WTC11 (cell line): Measurements from ENCODE around the gene MOB3B. TPM values are rescaled to one million over a fixed set of nuclear protein-coding genes. Genes with fewer than 3 reads are reported as not detected.

Experiments used
- ATAC-seq: fragments of 200-7000 bp; cut with Tn5 transposase; 2 replicates; pipeline ENCODE4 v1.10.0; 2021; ENCODE audit warnings: mild to moderate bottlenecking, moderate library complexity
- Bru-seq: library from RNA; stranded (reverse); fragments of 400-500 nt; gene quantifications from one replicate; lab custom pipeline; 2021; lab: Mats Ljungman, UMichigan
- CTCF ChIA-PET: fragments of 300-600 bp; sonication (Branson Sonifier 250); formaldehyde crosslinking; loops from one replicate; lab custom pipeline; 2021; ENCODE audit warnings: antibody characterized with exemption; lab: Charles Lee
- POLR2A ChIA-PET: fragments of 350-600 bp; sonication (Branson Sonifier 250); formaldehyde crosslinking; loops from one replicate; lab custom pipeline; 2021; ENCODE audit warnings: antibody characterized with exemption; lab: Charles Lee
- DNase-seq: peaks from one replicate; pipeline ENCODE4 v3.0.0; 2021; ENCODE audit warnings: low spot score
- H3K27ac Mint-ChIP-seq: 2 replicates; pipeline ENCODE4 v1.8.0; 2021; ENCODE audit warnings: mixed read lengths
- H3K27me3 Mint-ChIP-seq: 2 replicates; pipeline ENCODE4 v1.8.0; 2021; ENCODE audit warnings: low read depth, mild to moderate bottlenecking, moderate library complexity, mixed read lengths
- H3K36me3 Mint-ChIP-seq: 2 replicates; pipeline ENCODE4 v1.8.0; 2021; ENCODE audit warnings: mixed read lengths
- H3K4me1 Mint-ChIP-seq: 2 replicates; pipeline ENCODE4 v1.8.0; 2022; ENCODE audit warnings: mixed read lengths
- H3K4me3 Mint-ChIP-seq: 2 replicates; pipeline ENCODE4 v1.8.0; 2021; ENCODE audit warnings: mild to moderate bottlenecking, moderate library complexity, mixed read lengths
- H3K9me3 Mint-ChIP-seq: 2 replicates; pipeline ENCODE4 v1.8.0; 2021; ENCODE audit warnings: mixed read lengths
- ETV6 ChIP-seq: sonication (generic); formaldehyde crosslinking; IDR thresholded peaks from 2 replicates; pipeline ENCODE4 v1.8.1; 2022; ENCODE audit warnings: mild to moderate bottlenecking, missing genetic modification reagents
- FOXK1 ChIP-seq: sonication (generic); formaldehyde crosslinking; IDR thresholded peaks from 2 replicates; pipeline ENCODE4 v1.8.0; 2022; ENCODE audit warnings: mild to moderate bottlenecking, moderate library complexity, missing genetic modification reagents
- JAZF1 ChIP-seq: fragments of 250-450 bp; sonication (Bioruptor Pico); IDR thresholded peaks from 2 replicates; pipeline ENCODE4 v1.9.0; 2021; ENCODE audit warnings: moderate library complexity, mild to moderate bottlenecking, inconsistent platforms
- JUN ChIP-seq: sonication (generic); formaldehyde crosslinking; IDR thresholded peaks from 2 replicates; pipeline ENCODE4 v1.8.0; 2023; ENCODE audit warnings: mild to moderate bottlenecking, missing genetic modification reagents
- NFE2L1 ChIP-seq: sonication (generic); formaldehyde crosslinking; IDR thresholded peaks from 2 replicates; pipeline ENCODE4 v1.8.1; 2023; ENCODE audit warnings: missing genetic modification reagents
- NR2C2 ChIP-seq: sonication (generic); formaldehyde crosslinking; IDR thresholded peaks from 2 replicates; pipeline ENCODE4 v1.8.0; 2022; ENCODE audit warnings: mild to moderate bottlenecking, missing genetic modification reagents
- SMAD3 ChIP-seq: sonication (generic); formaldehyde crosslinking; IDR thresholded peaks from 2 replicates; pipeline ENCODE4 v1.8.0; 2022; ENCODE audit warnings: missing genetic modification reagents, mild to moderate bottlenecking, borderline replicate concordance
- SOX15 ChIP-seq: fragments of 250-450 bp; sonication (Bioruptor Pico); IDR thresholded peaks from 2 replicates; pipeline ENCODE4 v1.9.0; 2021; ENCODE audit warnings: mild to moderate bottlenecking
- SP1 ChIP-seq: sonication (generic); formaldehyde crosslinking; conservative IDR thresholded peaks from 2 replicates; pipeline ENCODE4 v1.8.1; 2022; ENCODE audit warnings: missing genetic modification reagents
- ZNF138 ChIP-seq: sonication (generic); formaldehyde crosslinking; conservative IDR thresholded peaks from 2 replicates; pipeline ENCODE4 v1.8.1; 2022; ENCODE audit warnings: mild to moderate bottlenecking, moderate library complexity, missing genetic modification reagents
- ZNF396 ChIP-seq: fragments of 250-450 bp; sonication (Bioruptor Pico); IDR thresholded peaks from 2 replicates; pipeline ENCODE4 v1.8.0; 2021; ENCODE audit warnings: mild to moderate bottlenecking, moderate library complexity, borderline replicate concordance
- long read RNA-seq, 3 experiments: library from RNA in 1 of 3; library from capped mRNA in 1 of 3; library from polyadenylated mRNA in 1 of 3; unstranded in 2 of 3; stranded (forward) in 1 of 3; transcript quantifications; one replicate each; pipeline ENCODE4 v2.0.0, GENCODE V29; 2021
- total RNA-seq: library from RNA; stranded (reverse); gene quantifications from 3 replicates; pipeline ENCODE4 v1.2.3, GENCODE V29; 2021
- TF ChIP-seq, protein P1 (sequence below): sonication (generic); formaldehyde crosslinking; IDR thresholded peaks from 2 replicates; pipeline ENCODE4 v1.8.1; 2023; ENCODE audit warnings: mild to moderate bottlenecking, missing genetic modification reagents, moderate library complexity
- TF ChIP-seq, protein P2 (sequence below): sonication (generic); formaldehyde crosslinking; IDR thresholded peaks from 2 replicates; pipeline ENCODE4 v1.8.0; 2022; ENCODE audit warnings: missing genetic modification reagents
- TF ChIP-seq, protein P3 (sequence below): sonication (generic); formaldehyde crosslinking; IDR thresholded peaks from 2 replicates; pipeline ENCODE4 v1.8.1; 2022; ENCODE audit warnings: low read depth, missing genetic modification reagents, borderline replicate concordance
- TF ChIP-seq, protein P4 (sequence below): fragments of 250-450 bp; sonication (Bioruptor Pico); IDR thresholded peaks from 2 replicates; pipeline ENCODE4 v1.8.0; 2021; ENCODE audit warnings: mild to moderate bottlenecking
- TF ChIP-seq, protein P5 (sequence below): sonication (generic); formaldehyde crosslinking; IDR thresholded peaks from 2 replicates; pipeline ENCODE4 v1.8.0; 2022; ENCODE audit warnings: mild to moderate bottlenecking, missing genetic modification reagents
- TF ChIP-seq, protein P6 (sequence below): sonication (generic); formaldehyde crosslinking; IDR thresholded peaks from 2 replicates; pipeline ENCODE4 v1.8.1; 2023; ENCODE audit warnings: mild to moderate bottlenecking, missing genetic modification reagents, moderate library complexity
- TF ChIP-seq, protein P7 (sequence below): fragments of 250-450 bp; sonication (Bioruptor Pico); IDR thresholded peaks from 2 replicates; pipeline ENCODE4 v1.9.0; 2021; ENCODE audit warnings: mild to moderate bottlenecking
- TF ChIP-seq, protein P8 (sequence below): fragments of 250-450 bp; sonication (Bioruptor Pico); IDR thresholded peaks from 2 replicates; pipeline ENCODE4 v1.9.0; 2021; ENCODE audit warnings: mild to moderate bottlenecking

MOB3B gene
- total RNA-seq = 18.9 to 25.1 TPM (median 20.9 TPM) in 3 replicates
- percentile 78 among the genes with signal in this experiment for Bru-seq, nascent RNA
- long read RNA-seq, experiment 1, full-length matches to known transcripts = 114 of 167 reads
- long read RNA-seq, experiment 1, partial matches to known transcripts = 2 of 167 reads
- long read RNA-seq, experiment 1, other reads (novel, unspliced or antisense) = 51 of 167 reads
- long read RNA-seq, experiment 2, full-length matches to known transcripts = 12 of 39 reads
- long read RNA-seq, experiment 2, partial matches to known transcripts = 3 of 39 reads
- long read RNA-seq, experiment 2, other reads (novel, unspliced or antisense) = 24 of 39 reads
- long read RNA-seq, experiment 3, full-length matches to known transcripts = 6 of 15 reads
- long read RNA-seq, experiment 3, partial matches to known transcripts = 0 of 15 reads
- long read RNA-seq, experiment 3, other reads (novel, unspliced or antisense) = 9 of 15 reads

DNA sequence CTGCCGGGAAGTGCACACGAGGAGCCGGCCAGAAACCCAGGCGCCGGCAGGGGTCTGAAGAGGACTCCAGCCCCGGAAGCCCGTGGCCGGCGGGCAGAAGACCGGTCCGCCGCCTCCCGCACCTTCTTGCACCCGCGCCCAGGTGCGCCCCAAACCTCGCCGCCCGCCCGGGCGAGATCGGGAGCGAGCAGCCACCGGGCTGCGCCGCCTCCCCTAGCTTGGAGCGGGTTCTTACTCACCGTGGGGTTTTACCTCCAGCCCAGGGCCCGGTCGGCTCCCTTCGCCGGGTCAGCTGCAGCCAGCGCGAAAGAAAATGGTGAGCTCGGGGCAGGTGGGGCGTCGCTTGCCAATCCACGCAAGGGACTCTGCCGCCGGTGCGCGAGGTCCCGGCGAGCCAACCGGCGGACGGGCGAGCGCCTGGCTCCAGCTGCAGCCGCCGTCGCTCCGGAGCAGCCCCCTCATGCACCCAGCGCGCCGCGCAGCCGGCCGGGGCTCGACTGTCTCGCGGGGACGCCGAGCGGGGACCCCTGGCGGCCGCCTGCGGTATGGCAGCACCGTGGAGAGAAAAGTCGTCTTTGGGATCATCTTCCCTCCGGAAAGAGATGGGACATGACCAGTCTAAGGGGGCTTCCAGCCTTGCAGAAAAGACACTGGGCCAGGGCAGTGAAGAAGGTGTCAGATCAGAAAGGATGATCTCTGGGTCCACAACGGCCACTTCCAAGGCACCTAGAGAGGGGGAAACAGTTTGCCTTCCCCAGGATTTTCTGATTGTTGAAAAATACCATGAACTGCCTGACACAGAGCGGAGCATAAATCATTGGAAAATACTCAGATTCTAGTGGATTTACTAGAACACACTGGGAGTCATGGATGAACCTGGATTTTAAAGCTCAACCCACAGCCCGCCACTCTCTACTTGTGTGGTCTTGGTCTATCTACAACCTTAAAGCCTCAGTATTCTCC is at the start of gene MOB3B:
MOB3B (minus strand) TSS at position 499 of the 963 bp plus-strand sequence. CDS start 74,264 bp downstream, outside the sequence.
- ChIA-PET CTCF (interaction anchor here (0.8 to 2.6 kb wide), 10 partner anchors 9 to 197 kb away, joined by 3 to 35 read pairs (median 5); no protein-coding TSS in a partner anchor), POLR2A (no interaction called here)
- no peaks in the 10 kb centered on the region for H3K36me3 Mint-ChIP-seq
- H3K4me3 Mint-ChIP-seq = peak within 1 kb of the TSS; percentile 94
- peaks cover 3% of the 10 kb centered on the region; the same call in 1 of the 2 replicates for H3K27me3 Mint-ChIP-seq
- H3K9me3 Mint-ChIP-seq = no peaks in the 10 kb centered on the region
- peak; percentile 61 for ATAC-seq
- H3K4me1 Mint-ChIP-seq = peaks cover 50% of the 10 kb centered on the region
- H3K27ac Mint-ChIP-seq = peak within 1 kb of the TSS; percentile 73
- peak; percentile 92 for DNase-seq
- peak; percentile 77 for TF ChIP-seq ETV6
- TF ChIP-seq, protein P1, sequence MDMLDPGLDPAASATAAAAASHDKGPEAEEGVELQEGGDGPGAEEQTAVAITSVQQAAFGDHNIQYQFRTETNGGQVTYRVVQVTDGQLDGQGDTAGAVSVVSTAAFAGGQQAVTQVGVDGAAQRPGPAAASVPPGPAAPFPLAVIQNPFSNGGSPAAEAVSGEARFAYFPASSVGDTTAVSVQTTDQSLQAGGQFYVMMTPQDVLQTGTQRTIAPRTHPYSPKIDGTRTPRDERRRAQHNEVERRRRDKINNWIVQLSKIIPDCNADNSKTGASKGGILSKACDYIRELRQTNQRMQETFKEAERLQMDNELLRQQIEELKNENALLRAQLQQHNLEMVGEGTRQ (CRISPR knock-in tag) = 0 out of 2 replicates have a peak, but pooled peaks have one; percentile 25
- TF ChIP-seq, protein P2, sequence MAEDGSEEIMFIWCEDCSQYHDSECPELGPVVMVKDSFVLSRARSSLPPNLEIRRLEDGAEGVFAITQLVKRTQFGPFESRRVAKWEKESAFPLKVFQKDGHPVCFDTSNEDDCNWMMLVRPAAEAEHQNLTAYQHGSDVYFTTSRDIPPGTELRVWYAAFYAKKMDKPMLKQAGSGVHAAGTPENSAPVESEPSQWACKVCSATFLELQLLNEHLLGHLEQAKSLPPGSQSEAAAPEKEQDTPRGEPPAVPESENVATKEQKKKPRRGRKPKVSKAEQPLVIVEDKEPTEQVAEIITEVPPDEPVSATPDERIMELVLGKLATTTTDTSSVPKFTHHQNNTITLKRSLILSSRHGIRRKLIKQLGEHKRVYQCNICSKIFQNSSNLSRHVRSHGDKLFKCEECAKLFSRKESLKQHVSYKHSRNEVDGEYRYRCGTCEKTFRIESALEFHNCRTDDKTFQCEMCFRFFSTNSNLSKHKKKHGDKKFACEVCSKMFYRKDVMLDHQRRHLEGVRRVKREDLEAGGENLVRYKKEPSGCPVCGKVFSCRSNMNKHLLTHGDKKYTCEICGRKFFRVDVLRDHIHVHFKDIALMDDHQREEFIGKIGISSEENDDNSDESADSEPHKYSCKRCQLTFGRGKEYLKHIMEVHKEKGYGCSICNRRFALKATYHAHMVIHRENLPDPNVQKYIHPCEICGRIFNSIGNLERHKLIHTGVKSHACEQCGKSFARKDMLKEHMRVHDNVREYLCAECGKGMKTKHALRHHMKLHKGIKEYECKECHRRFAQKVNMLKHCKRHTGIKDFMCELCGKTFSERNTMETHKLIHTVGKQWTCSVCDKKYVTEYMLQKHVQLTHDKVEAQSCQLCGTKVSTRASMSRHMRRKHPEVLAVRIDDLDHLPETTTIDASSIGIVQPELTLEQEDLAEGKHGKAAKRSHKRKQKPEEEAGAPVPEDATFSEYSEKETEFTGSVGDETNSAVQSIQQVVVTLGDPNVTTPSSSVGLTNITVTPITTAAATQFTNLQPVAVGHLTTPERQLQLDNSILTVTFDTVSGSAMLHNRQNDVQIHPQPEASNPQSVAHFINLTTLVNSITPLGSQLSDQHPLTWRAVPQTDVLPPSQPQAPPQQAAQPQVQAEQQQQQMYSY = peak; percentile 12; the same call in 1 of the 2 replicates
- no peak for TF ChIP-seq JAZF1 (CRISPR knock-in tag)
- TF ChIP-seq, protein P3, sequence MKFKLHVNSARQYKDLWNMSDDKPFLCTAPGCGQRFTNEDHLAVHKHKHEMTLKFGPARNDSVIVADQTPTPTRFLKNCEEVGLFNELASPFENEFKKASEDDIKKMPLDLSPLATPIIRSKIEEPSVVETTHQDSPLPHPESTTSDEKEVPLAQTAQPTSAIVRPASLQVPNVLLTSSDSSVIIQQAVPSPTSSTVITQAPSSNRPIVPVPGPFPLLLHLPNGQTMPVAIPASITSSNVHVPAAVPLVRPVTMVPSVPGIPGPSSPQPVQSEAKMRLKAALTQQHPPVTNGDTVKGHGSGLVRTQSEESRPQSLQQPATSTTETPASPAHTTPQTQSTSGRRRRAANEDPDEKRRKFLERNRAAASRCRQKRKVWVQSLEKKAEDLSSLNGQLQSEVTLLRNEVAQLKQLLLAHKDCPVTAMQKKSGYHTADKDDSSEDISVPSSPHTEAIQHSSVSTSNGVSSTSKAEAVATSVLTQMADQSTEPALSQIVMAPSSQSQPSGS = no peak
- no peak; the same call in 1 of the 2 replicates for TF ChIP-seq NFE2L1 (CRISPR knock-in tag)
- TF ChIP-seq JUN = no peak
- TF ChIP-seq ZNF396 (CRISPR knock-in tag) = no peak
- TF ChIP-seq, protein P4, sequence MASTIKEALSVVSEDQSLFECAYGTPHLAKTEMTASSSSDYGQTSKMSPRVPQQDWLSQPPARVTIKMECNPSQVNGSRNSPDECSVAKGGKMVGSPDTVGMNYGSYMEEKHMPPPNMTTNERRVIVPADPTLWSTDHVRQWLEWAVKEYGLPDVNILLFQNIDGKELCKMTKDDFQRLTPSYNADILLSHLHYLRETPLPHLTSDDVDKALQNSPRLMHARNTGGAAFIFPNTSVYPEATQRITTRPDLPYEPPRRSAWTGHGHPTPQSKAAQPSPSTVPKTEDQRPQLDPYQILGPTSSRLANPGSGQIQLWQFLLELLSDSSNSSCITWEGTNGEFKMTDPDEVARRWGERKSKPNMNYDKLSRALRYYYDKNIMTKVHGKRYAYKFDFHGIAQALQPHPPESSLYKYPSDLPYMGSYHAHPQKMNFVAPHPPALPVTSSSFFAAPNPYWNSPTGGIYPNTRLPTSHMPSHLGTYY (CRISPR knock-in tag) = no peak
- peak; percentile 68; the same call in 1 of the 2 replicates for TF ChIP-seq ZNF138 (CRISPR knock-in tag)
- peak; percentile 53 for TF ChIP-seq SP1 (CRISPR knock-in tag)
- TF ChIP-seq, protein P5, sequence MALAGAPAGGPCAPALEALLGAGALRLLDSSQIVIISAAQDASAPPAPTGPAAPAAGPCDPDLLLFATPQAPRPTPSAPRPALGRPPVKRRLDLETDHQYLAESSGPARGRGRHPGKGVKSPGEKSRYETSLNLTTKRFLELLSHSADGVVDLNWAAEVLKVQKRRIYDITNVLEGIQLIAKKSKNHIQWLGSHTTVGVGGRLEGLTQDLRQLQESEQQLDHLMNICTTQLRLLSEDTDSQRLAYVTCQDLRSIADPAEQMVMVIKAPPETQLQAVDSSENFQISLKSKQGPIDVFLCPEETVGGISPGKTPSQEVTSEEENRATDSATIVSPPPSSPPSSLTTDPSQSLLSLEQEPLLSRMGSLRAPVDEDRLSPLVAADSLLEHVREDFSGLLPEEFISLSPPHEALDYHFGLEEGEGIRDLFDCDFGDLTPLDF = no peak
- no peak for TF ChIP-seq FOXK1 (CRISPR knock-in tag)
- TF ChIP-seq SMAD3 (CRISPR knock-in tag) = no peak
- TF ChIP-seq, protein P6, sequence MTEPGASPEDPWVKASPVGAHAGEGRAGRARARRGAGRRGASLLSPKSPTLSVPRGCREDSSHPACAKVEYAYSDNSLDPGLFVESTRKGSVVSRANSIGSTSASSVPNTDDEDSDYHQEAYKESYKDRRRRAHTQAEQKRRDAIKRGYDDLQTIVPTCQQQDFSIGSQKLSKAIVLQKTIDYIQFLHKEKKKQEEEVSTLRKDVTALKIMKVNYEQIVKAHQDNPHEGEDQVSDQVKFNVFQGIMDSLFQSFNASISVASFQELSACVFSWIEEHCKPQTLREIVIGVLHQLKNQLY = no peak
- TF ChIP-seq NR2C2 (CRISPR knock-in tag) = no peak
- TF ChIP-seq, protein P7, sequence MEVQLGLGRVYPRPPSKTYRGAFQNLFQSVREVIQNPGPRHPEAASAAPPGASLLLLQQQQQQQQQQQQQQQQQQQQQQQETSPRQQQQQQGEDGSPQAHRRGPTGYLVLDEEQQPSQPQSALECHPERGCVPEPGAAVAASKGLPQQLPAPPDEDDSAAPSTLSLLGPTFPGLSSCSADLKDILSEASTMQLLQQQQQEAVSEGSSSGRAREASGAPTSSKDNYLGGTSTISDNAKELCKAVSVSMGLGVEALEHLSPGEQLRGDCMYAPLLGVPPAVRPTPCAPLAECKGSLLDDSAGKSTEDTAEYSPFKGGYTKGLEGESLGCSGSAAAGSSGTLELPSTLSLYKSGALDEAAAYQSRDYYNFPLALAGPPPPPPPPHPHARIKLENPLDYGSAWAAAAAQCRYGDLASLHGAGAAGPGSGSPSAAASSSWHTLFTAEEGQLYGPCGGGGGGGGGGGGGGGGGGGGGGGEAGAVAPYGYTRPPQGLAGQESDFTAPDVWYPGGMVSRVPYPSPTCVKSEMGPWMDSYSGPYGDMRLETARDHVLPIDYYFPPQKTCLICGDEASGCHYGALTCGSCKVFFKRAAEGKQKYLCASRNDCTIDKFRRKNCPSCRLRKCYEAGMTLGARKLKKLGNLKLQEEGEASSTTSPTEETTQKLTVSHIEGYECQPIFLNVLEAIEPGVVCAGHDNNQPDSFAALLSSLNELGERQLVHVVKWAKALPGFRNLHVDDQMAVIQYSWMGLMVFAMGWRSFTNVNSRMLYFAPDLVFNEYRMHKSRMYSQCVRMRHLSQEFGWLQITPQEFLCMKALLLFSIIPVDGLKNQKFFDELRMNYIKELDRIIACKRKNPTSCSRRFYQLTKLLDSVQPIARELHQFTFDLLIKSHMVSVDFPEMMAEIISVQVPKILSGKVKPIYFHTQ = no peak
- TF ChIP-seq, protein P8, sequence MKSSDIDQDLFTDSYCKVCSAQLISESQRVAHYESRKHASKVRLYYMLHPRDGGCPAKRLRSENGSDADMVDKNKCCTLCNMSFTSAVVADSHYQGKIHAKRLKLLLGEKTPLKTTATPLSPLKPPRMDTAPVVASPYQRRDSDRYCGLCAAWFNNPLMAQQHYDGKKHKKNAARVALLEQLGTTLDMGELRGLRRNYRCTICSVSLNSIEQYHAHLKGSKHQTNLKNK (CRISPR knock-in tag) = no peak
- TF ChIP-seq SOX15 = no peak
